Dermis blood vessel endothelial cell (primary cell): ENCODE measurements around the gene AMFR. TPM values are rescaled to one million over a fixed set of nuclear protein-coding genes. Genes with fewer than 3 reads are reported as not detected.
A peak's percentile ranks its signal among the peaks of the same experiment; 100 is the strongest.
"Not testable (repeated sequence)": the region's sequence is repeated elsewhere in the genome, so short reads cannot be mapped to it uniquely, and the experiment has no call there.

Source experiments
- DNase-seq: peaks from one replicate; pipeline ENCODE4 v3.0.0; 2010
- total RNA-seq: library from RNA; depleted of rRNA; stranded (reverse); fragments of >200 nt; gene quantifications from 2 replicates; pipeline ENCODE4 v1.2.3, GENCODE V29; 2014

AMFR gene
- total RNA-seq, 1 donor from 2014 or later, result 318 TPM

DNA sequence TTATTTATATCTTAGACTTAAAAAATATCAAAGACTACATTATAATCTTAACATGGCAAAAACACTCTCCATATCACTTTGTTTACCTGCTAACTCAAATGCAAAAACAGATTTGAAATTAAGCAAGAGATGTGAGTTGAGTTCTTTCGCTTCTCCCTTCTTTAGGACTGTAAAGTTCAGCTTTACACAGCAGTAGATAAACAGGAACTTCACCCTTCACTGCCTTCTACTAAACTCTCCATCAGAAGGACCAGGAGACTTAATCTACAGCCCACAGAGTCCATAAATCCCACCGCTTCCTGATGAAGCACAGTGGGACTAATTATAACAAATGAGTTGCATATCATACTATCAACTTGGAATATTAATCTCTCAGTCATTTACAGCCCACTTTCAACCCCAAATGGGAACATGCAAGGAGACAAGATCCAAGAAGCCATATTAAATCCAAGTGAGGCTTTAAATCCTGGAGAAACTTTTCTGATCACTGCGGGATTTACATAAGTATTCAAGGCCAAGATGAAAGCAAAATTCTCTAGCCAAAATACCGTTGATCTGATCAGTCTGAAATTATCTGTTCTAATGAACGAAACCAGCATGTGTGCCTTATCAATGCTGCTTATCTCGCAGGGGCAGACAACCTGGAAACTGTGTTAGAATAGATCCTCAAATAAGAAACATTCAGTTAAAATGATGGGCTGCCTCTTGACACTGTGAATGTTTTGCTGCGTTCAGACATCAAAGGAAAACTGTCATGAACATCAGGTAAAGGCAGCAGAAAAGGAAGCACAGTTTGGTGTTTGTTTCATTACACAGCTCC lies 1.6 kb downstream of the AMFR start:
- DNase-seq, result peak; percentile 15

DNA sequence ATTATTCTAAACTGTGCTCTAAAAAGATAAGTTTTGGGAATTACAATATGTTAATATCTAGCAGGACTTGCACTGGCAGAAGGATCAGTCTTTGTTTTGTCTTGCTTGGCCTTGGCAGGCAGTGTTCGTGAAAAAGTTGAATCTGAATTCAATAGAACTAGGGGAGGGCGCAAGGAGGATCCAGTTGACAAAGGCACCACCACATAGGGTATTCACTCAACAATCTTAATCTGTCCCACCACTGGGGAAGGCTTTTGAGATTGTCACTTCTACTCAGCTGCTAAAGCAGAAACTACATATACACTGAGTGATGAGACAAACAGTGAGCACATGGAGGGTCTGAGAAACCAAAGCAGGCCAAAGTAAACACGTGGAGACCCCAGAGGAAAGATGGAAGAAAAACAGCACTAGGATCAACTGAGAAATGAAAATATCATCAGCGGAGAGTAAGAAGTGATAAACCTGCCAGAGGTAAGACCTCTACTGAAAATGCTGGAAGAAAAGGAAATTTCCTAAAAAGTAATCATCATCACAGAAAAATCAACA lies 2.4 kb downstream of the AMFR start:
- DNase-seq, result no peak

DNA sequence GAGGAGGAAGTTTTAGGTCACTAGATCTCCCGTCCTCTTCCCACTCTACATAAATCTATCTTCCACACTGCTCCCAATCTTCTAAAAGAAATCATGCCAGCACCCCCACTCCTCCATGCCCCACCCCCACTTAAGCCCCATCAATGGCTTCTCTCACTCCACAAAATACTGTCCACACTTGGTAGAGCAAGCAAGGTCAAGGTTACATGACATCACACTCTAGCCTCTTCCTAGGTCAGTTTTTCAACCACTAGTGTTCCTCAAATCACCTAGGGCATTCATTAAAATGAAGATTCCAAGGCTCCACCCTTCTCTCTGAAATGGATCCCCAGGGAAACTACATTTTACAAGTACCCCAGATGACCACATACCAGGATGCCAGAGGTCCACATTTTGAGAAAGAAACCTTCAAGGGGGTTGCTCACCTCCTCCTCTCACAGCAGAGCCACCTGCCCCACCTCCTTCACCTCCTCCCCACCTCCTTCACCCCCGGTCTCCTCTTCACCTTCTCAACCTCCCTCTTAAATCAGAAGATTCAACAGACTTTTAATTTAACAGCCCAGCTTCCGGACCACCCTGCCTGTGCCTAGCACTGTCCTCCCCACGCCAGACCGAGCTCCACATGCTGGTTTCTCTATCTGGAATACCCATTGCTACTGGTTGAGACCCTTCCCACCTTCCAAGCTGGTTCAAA lies 3.2 kb downstream of the AMFR start:
- DNase-seq, result no peak

DNA sequence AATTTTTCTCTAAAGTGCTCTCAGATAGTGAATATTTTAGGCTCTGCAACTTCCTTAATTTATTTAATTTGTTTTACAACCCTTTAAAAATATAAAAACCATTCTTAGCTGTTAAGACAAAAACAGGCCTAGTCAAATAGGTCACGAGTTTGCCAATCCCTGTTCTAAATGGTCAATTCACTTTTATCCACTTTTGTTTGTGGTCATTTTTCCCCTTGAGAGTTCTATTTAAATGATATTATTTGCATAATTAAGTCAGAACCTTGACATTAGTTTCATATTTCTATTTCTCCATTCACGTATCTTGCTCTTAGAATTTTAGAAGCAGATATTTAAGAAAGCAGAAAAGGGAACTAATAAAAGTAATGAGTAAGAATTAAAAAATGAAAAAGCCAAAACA lies 4.0 kb downstream of the AMFR start:
- DNase-seq, result no peak

DNA sequence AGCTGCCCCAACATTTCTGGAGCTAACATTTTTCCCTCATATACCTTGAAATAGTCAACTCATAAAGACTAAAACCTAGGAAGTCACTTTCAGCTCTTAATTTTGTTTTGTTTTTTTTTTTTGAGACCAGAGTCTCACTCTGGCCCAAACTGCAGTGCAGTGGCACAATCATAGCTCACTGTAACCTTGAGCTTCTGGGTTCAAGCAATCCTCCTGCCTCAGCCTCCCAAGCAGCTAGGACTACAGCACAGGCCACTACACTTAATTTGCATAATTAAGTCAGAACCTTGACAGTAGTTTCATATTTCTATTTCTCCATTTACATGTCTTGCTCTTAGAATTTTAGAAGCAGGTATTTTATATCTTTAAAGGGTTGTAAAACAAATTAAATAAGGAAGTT lies 4.7 kb downstream of the AMFR start:
- no peak for DNase-seq

DNA sequence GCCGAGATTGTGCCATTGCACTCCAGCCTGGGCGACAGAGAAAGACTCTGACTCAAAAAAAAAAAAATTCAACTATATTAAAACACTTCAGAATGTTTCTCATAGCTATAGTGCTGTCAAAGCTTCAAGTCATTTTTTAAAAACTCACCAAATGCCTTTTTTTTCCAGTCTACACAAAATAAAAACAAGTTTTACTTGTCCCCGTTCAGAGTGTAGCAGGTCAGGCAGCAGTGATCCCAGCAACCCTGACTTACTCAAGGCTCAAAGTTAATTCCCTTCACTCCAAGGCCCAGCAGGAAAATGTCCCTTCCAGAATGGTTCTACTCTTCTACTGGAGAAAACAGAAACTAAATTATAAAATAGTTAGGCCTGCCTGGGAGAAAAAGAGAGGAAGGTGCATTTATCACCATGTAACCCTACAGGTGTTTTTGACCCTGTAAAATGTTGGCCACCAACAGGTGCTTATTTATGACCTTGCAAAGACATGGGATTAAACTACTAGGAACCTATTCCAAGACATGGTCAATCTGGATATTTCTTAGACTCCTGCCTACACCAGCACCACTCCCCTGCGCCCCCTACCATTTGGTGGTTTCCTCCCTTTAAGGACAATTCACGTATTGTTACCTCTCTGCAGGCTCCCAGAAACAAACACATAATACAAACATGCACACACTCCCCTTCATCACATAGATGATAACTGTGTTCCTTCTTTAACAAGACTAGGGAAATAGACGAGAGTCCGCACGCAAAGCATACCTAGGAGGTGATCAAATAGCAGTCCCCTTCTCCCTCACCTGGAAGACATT lies 5.4 kb downstream of the AMFR start:
- DNase-seq, result no peak

DNA sequence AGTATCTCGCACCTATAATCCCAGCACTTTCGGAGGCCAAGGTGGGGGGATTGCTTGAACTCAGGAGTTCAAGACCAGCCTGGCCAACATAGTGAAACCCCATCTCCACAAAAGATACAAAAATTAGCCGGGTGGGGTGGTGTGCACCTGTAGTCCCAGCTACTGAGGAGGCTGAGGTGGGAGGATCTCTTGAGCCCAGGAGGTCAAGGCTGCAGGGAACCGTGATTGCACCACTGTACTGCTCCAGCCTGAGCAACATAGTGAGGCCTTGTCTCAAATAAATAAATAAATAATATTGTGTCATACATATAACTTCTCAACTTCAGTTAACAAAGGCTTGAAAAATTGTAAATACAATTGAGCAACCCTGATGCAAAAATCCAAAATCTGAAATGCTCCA lies 8.2 kb downstream of the AMFR start:
- no peak for DNase-seq

DNA sequence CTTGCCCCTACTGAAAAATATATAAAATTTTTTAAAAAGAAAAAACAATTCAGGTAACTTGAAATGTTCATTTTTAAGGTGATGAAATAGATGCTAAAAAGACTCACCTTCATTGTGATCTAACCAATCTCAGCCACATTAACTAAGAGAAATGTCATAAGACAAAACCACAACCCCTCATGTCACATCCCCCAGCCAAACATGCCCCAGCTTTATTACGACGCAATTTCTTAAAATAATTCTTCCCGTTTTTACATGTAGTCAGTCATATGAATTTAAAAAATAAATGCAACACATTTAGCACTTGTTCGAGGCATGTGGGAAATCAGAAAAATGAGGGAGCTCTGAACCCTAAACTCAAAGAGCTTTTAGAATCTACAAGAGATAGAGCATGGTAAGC lies 9.5 kb downstream of the AMFR start:
- DNase-seq, result no peak

DNA sequence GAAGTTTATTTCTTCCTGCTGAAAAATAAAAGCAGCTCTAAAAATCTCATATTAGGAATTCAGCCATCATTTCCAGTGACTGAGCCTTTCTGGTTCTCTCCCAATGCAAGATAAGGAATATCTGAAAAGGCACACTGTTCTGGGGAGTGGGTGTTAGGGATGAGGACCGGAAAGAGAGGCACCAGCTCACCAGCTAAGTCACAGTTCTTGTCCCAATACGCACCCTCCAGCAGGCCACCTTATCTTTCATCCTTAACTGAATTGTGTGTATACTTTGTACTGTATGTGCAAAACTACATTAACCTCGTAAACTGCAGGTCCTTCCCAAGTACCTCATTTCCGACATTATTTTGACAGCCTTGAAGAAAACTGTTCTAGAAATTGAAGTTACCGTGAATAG lies 11.0 kb downstream of the AMFR start:
- no peak for DNase-seq

DNA sequence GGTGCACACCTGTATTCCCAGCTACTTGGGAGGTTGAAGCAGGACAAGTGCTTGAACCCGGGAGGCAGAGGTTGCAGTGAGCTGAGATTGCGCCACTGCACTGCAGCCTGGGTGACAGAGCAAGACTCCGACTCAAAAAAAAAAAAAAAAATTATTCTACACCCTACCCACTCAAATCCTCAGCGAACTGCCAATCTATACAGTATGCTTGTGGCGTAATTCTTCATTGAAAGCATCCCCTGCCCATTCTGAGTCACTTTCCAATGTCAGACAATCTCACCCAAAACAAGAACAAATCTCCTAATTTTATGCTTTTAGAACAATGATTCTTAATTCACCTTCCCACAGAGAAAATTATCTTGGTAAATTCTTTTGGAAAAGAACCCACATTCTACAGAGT lies 12.0 kb downstream of the AMFR start:
- no peak for DNase-seq

DNA sequence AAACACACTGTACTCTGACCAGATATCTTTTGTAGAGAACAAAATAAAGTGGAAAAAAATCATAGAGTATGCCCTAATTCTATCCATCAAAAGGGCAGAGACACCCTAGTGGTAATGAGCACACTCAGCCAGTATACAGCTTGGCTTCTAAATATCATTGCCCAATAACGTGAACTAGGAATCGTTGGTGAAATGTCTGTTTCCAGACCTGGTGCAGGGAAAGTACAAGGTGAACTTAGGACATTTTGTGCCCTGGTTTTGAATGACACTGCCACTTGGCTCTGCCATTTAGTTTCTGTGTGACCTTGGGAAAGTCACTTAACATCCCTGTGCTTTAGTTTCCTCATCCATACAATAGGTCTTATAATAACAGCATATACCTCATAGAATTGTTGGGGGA lies 13.7 kb downstream of the AMFR start:
- DNase-seq, result no peak

DNA sequence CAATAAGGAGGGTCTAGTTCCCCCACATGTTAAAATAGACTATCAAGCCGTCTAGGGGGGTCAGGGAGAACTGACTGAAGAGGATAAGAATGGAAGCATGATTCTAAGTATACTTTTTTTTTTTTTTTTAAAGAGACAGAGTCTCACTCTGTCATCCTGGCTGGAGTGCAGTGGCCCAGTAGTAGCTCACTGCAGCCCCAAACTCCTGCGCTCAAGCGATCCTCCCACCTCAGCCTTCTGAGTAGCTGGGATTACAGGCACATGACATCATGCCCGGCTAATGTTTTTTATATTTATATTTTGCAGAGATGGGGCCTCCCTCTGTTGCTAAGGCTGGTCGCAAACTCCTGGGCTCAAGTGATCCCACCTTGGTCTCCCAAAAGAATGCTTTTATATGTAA lies 14.2 kb downstream of the AMFR start:
- DNase-seq, result no peak

DNA sequence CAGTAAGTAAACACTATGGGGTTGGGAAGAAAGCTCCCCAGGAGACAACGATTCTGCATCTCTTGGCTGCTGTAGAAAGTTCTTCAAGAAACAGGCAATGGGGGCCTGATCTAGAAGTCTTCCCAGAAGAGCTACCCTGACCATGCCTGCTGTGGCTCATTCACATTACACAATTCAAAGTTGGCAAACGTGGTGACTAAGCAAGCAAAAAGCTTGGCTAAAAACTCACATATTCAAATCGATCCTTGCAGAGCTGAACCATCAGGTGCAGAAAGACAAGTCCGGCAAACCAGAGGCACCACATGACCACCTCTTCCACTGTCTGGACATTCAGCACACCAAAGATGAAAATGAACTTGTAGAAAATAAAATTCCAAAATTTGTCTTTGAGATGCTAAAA lies 16.1 kb downstream of the AMFR start:
- DNase-seq, result no peak

DNA sequence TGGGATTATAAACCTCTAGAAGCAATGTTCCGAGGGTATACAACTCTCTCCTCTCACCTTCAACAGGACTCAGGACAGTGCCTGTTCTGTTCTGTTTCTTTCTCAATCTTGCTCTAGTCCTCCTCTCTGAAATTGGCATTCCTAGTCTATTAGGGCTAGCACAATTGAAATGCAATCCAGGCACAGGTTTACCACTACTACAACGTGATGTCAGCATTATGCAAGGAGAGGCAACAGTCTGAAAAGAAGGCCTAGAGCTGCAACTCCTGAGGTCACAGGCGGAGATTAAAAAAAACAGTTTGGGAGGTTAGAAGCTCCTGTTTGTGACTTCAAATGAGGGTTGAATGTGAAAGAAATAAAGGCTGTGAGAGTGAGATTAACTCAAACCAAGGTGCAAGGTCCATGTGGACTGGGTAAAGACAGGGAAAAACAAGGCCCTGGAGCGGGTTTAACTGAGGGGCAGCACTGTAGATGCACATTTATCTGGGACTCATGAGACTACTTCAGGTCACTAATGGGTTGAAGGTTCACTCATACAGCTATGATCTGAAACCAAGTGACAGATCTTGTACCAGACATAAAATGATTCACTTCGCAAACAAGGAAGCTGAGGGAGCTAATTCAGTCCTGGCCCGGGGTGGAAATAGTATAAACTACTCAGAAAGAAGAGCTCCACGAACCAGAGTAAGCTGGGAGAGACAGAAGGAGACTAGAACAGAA lies 16.8 kb downstream of the AMFR start:
- no peak for DNase-seq

DNA sequence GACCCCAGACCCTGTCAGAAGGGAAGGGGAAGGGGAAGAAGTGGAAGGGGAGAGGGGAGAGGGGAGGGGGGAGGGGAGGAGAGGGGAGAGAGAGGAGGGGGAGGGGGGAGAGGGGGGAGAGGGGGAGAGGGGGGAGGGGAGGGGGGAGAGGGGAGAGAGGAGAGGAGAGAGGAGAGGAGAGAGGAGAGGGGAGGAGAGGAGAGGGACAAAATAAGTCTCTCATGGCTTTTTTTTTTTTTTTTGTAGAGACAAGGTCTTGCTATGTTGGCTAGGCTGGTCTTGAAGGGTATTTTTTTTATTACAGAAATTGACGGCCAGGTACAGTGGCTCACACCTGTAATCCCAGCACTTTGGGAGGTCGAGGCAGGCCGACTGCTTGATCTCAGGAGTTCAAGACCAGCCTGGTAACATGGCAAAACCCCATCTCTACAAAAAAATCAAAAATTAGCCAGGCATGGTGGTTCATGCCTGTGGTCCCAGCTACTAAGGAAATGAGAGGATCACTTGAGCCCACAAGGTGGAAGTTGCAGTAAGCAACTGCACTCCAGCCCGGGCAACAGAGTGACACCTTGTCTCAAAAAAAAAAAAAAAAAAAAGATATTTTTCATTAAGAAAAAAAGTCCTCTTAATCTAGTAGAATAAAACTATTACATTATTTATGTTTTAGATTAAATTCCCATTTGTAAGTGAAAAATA lies 19.2 kb downstream of the AMFR start:
- DNase-seq, result no peak

DNA sequence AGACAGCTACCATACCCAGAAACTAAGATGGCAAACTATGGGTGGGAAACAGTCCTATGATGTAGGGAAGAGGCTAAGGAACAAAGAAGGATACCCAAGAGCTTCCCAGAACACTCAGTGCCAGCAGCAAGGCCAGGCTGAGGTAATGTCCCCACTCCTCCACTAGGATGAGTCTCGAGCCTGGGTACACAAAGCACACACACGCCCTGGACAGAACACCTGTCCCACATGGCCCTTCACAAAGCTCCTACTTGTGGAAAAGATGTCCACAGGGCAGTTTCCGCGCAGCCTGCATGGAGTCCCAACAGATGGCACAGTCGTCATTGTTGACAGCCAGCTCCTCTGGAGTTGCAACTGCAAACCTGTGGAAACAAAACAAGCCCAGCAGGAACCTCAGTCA lies 23.9 kb downstream of the AMFR start:
- peak; percentile 28 for DNase-seq

DNA sequence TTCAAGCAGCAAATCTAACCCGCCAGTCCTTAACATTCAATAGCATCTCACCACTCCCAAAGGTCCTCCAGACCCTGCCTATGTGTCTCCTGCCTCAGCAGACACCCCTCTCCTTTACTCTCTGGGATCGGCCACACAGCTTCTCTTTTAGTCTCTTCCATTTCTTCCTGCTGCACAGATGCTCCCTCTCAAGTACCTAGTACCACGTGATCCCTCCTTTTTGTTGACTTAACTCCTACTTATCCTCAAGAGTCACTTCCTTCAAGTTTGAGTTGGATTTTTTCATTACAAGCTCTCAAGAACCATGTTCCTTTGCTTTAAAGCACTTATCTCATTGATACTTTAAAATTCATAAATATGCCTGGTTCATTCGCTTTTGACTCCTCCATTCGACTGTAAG lies 24.9 kb downstream of the AMFR start:
- no peak for DNase-seq

DNA sequence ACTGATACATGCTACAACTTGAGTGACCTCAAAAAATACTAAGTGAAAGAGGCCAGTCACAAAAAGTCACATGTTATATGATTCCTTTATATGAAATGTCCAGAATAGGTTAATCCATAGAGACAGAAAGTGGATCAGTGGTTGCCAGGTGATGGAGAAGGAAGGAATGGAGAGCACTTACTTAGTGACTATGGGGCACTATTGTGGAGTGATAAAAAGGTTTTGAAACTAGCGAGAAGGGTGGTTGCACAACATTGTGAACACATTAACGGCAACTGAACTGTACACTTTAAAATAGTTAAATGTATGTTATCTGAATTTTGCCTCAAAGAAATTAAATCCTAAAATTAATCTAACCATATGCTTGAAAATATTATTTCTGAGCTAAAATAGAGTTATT lies 25.9 kb downstream of the AMFR start:
- no peak for DNase-seq

DNA sequence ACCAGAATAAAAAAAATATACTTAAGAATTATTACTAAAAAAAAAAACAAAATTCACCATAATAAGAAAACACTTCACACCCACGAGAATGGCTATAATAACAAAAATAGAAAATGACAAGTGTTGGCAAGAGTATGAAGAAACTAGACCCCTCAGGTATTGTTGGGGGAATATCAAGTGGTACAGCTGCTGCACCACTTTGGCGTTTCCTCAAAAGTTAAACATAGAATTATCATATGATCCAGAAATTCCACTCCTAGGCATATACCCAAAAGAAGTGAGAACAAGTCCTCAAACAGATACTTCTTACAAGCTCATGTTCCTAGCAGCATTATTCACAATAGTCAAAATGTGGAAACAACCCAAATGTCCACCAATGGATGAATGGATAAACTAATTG lies 26.3 kb downstream of the AMFR start:
- no peak for DNase-seq

DNA sequence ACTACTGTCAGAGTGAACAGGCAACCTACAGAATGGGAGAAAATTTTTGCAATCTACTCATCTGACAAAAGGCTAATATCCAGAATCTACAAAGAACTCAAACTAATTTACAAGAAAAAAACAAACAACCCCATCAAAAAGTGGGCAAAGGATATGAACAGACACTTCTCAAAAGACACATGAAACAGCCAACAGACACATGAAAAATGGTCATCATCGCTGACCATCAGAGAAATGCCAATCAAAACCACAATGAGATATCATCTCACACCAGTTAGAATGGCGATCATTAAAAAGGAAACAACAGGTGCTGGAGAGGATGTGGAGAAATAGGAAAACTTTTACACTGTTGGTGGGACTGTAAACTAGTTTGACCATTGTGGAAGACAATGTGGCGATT lies 28.6 kb downstream of the AMFR start:
- not testable (repeated sequence) for DNase-seq

DNA sequence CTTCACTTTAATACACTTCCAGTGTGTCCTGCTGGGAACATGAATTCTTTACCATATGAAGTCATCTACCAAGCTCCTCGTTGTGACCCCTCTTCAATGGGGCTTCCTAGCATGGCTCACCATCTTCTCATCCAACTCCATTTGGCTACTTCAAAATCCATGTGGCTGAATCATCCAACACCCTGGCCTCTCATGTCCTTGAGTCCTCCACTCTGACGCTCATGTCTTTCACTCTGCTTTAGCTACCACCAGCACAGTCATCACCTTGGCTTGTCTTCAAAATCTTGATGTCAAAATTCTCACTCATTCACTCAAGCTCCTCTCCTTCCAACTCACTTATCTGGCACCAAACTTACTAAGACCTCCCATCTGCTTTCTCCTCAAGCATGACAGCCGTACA lies 35.8 kb downstream of the AMFR start:
- no peak for DNase-seq

DNA sequence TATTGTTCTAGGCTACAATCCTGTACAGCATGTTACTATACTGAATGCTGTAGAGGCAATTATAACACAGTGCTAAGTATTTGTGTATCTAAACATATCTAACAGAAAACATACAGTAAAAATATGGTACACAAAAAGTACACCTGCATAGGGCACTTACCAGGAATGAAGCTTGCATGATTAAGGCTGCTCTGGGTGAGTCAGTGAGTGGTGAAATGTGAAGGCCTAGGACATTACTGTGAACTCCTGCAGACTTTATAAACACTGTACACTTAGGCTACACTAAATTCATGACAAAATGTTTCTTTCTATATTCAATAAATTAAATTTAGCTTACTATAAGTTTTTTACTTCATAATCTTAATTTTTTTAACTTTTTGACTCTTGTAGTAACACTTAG lies 37.1 kb downstream of the AMFR start:
- DNase-seq, result no peak
